ENCODE measurements around the gene KRTAP27-1.

The KRTAP27-1 gene, protein sequence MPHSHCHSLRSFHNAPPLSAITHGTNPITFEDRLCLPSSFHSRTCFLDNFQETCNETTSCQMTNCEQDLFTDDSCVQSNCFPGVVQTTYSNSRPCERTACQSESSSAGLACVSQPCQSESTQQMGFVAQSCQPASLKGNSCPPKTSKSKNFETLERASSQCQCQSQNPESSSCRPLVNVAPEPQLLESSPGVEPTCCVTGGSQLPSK

DNA sequence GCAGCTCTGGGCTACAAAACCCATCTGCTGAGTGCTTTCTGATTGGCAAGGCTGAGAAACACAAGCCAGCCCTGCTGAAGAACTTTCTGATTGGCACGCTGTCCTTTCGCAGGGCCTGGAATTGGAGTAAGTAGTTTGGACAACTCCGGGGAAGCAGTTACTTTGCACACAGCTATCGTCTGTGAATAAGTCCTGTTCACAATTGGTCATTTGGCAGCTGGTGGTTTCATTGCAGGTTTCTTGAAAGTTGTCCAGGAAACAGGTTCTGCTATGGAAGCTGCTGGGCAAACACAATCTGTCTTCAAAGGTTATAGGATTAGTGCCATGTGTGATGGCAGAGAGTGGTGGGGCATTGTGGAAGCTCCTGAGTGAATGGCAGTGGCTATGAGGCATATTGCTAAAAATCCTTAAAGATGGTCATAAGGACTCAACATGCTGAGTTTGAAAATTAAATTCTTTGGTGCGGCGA lies at the start of gene KRTAP27-1:
TSS of gene KRTAP27-1 (minus strand) at position 419 of the 469 bp plus-strand sequence. CDS start at position 393, 26 bp downstream.
- Histone ChIP-seq H3K27ac (ENCODE audit: low read length) (no peak within 1 kb of the TSS), H3K4me3 (ENCODE audit: low read length) (no peak within 1 kb of the TSS), H3K9ac (ENCODE audit: low read length) (no peak within 1 kb of the TSS), H3K9me3 (ENCODE audit: control insufficient read depth, low read depth, low read length) (no peaks in the 10 kb centered on the region), H3K4me1 (ENCODE audit: control insufficient read depth, low read depth, low read length) (no peaks in the 10 kb centered on the region), H3K36me3 (ENCODE audit: control insufficient read depth, low read depth, low read length) (no peaks in the 10 kb centered on the region), H3K27me3 (ENCODE audit: control insufficient read depth, insufficient read depth, low read length) (no peaks in the 10 kb centered on the region)

GRCh38 chr21:30382201-30382600 lies 44.7 kb upstream of the KRTAP27-1 start:
- no peaks in the 10 kb centered on the region for H3K27me3 ChIP-seq (ENCODE audit: control insufficient read depth, insufficient read depth, low read length)
- no peak overlapping the region for H3K4me3 ChIP-seq (ENCODE audit: low read length)
- H3K9me3 ChIP-seq (ENCODE audit: control insufficient read depth, low read depth, low read length) = no peaks in the 10 kb centered on the region
- no peak overlapping the region for H3K27ac ChIP-seq (ENCODE audit: low read length)
- no peak overlapping the region for H3K9ac ChIP-seq (ENCODE audit: low read length)
- H3K36me3 ChIP-seq (ENCODE audit: control insufficient read depth, low read depth, low read length) = no peaks in the 10 kb centered on the region
- no peaks in the 10 kb centered on the region for H3K4me1 ChIP-seq (ENCODE audit: control insufficient read depth, low read depth, low read length)

DNA sequence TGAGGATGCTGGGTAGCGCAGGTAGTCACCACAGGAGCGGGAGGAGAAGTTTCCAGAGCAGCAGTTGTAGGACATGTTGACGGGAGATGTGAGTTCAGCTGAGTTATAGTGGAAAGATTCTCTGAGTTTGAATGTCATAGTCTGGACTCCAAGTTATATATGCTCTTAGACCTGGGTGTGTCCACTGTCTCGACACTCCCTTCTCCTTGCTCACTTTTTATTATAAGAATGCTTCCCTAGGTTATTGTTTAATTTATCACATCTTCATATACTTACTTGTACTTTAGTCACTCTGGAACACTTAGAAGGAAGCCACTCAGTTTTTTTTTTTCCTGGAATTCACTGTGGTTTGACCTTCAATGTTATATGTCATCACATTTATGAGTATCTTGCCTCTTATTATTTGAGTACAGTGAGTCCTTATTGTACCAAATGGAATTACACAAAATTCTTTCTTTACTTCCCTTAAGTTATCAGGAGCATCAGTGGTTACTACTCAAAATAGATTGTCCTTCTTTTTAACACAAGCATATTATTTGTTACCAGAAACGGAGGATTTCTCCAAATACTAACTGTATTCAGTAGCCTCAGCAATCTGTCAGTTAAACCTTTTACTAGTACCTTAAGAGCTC lies 34.8 kb upstream of the KRTAP27-1 start, which contains the start of gene KRTAP13-2:
TSS of gene KRTAP13-2 (minus strand) at position 133 of the 632 bp plus-strand sequence. CDS start at position 75, 58 bp downstream.
- Histone ChIP-seq H3K4me3 (ENCODE audit: low read length) (no peak within 1 kb of the TSS), H3K9ac (ENCODE audit: low read length) (no peak within 1 kb of the TSS), H3K27ac (ENCODE audit: low read length) (no peak within 1 kb of the TSS), H3K36me3 (ENCODE audit: control insufficient read depth, low read depth, low read length) (no peaks in the 10 kb centered on the region), H3K4me1 (ENCODE audit: control insufficient read depth, low read depth, low read length) (no peaks in the 10 kb centered on the region), H3K27me3 (ENCODE audit: control insufficient read depth, insufficient read depth, low read length) (no peaks in the 10 kb centered on the region), H3K9me3 (ENCODE audit: control insufficient read depth, low read depth, low read length) (no peaks in the 10 kb centered on the region)

DNA sequence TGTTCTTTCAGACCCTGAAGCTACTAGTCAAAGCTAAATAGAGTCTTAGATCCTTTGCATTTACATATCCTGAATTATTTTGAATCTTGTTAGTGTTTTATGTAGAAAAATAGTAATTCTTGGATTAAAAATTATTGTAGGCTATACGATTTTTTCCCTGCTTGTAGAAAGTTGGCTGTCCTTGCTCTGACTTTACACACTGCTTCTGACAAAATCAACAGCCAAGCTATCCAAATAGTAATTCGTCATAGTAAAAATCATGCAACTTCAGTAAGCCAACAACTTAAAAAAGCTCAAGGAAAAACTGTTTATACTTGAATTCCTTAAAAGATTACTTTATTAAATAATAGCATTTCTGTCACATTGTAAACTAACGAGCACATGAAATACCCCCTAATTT lies 18.4 kb upstream of the KRTAP27-1 start:
- no peaks in the 10 kb centered on the region for H3K36me3 ChIP-seq (ENCODE audit: control insufficient read depth, low read depth, low read length)
- no peaks in the 10 kb centered on the region for H3K9me3 ChIP-seq (ENCODE audit: control insufficient read depth, low read depth, low read length)
- H3K4me1 ChIP-seq (ENCODE audit: control insufficient read depth, low read depth, low read length) = no peaks in the 10 kb centered on the region
- H3K27ac ChIP-seq (ENCODE audit: low read length) = no peak overlapping the region
- no peak overlapping the region for H3K4me3 ChIP-seq (ENCODE audit: low read length)
- no peak overlapping the region for H3K9ac ChIP-seq (ENCODE audit: low read length)
- no peaks in the 10 kb centered on the region for H3K27me3 ChIP-seq (ENCODE audit: control insufficient read depth, insufficient read depth, low read length)

- Histone ChIP-seq H3K36me3 (ENCODE audit: control insufficient read depth, low read depth, low read length) (no peaks in the 10 kb centered on the region), H3K9me3 (ENCODE audit: control insufficient read depth, low read depth, low read length) (no peaks in the 10 kb centered on the region), H3K9ac (ENCODE audit: low read length) (no peak overlapping the region), H3K27ac (ENCODE audit: low read length) (no peak overlapping the region), H3K4me1 (ENCODE audit: control insufficient read depth, low read depth, low read length) (peaks cover 7% of the 10 kb centered on the region), H3K27me3 (ENCODE audit: control insufficient read depth, insufficient read depth, low read length) (no peaks in the 10 kb centered on the region), H3K4me3 (ENCODE audit: low read length) (no peak overlapping the region)
These were observed 17.0 kb upstream of the KRTAP27-1 start for GRCh38 chr21:30354308-30355005.

GRCh38 chr21:30351534-30351933 lies 14.0 kb upstream of the KRTAP27-1 start:
- Histone ChIP-seq H3K9me3 (ENCODE audit: control insufficient read depth, low read depth, low read length) (no peaks in the 10 kb centered on the region), H3K27ac (ENCODE audit: low read length) (no peak overlapping the region), H3K27me3 (ENCODE audit: control insufficient read depth, insufficient read depth, low read length) (no peaks in the 10 kb centered on the region), H3K36me3 (ENCODE audit: control insufficient read depth, low read depth, low read length) (no peaks in the 10 kb centered on the region), H3K4me1 (ENCODE audit: control insufficient read depth, low read depth, low read length) (peaks cover 12% of the 10 kb centered on the region), H3K4me3 (ENCODE audit: low read length) (no peak overlapping the region), H3K9ac (ENCODE audit: low read length) (no peak overlapping the region)

GRCh38 chr21:30349572-30349971 lies 12.1 kb upstream of the KRTAP27-1 start:
- no peak overlapping the region for H3K27ac ChIP-seq (ENCODE audit: low read length)
- peaks cover 12% of the 10 kb centered on the region for H3K4me1 ChIP-seq (ENCODE audit: control insufficient read depth, low read depth, low read length)
- H3K36me3 ChIP-seq (ENCODE audit: control insufficient read depth, low read depth, low read length) = no peaks in the 10 kb centered on the region
- no peak overlapping the region for H3K4me3 ChIP-seq (ENCODE audit: low read length)
- H3K9me3 ChIP-seq (ENCODE audit: control insufficient read depth, low read depth, low read length) = no peaks in the 10 kb centered on the region
- no peak overlapping the region for H3K9ac ChIP-seq (ENCODE audit: low read length)
- no peaks in the 10 kb centered on the region for H3K27me3 ChIP-seq (ENCODE audit: control insufficient read depth, insufficient read depth, low read length)

DNA sequence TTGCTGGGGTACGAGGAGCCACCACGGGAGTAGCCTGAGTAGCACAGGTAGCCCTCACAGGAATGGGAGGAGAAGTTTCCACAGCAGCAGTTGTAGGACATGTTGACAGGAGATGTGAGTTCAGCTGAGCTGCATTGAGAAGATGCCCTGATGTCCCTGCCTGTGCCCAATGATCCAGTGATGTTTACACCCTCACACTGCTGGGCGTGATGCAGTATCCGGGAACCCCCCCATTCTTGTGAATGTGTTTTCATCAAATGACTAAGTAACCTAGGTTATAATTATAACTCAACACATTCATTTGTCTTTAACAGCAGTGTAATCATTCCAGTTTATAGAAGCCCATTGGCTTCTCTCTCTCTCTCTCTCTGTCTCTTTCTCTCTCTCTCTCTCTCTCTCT lies 11.0 kb upstream of the KRTAP27-1 start, which contains the start of gene KRTAP23-1:
TSS of gene KRTAP23-1 (minus strand) at position 101 of the 400 bp plus-strand sequence. CDS start at position 101, 0 bp downstream.
- Histone ChIP-seq H3K36me3 (ENCODE audit: control insufficient read depth, low read depth, low read length) (no peaks in the 10 kb centered on the region), H3K9ac (ENCODE audit: low read length) (no peak within 1 kb of the TSS), H3K9me3 (ENCODE audit: control insufficient read depth, low read depth, low read length) (no peaks in the 10 kb centered on the region), H3K27me3 (ENCODE audit: control insufficient read depth, insufficient read depth, low read length) (no peaks in the 10 kb centered on the region), H3K27ac (ENCODE audit: low read length) (no peak within 1 kb of the TSS), H3K4me1 (ENCODE audit: control insufficient read depth, low read depth, low read length) (peaks cover 12% of the 10 kb centered on the region), H3K4me3 (ENCODE audit: low read length) (no peak within 1 kb of the TSS)

GRCh38 chr21:30345014-30345413 lies 7.5 kb upstream of the KRTAP27-1 start:
- H3K9ac ChIP-seq (ENCODE audit: low read length) = no peak overlapping the region
- no peaks in the 10 kb centered on the region for H3K9me3 ChIP-seq (ENCODE audit: control insufficient read depth, low read depth, low read length)
- no peak overlapping the region for H3K27ac ChIP-seq (ENCODE audit: low read length)
- no peaks in the 10 kb centered on the region for H3K36me3 ChIP-seq (ENCODE audit: control insufficient read depth, low read depth, low read length)
- no peaks in the 10 kb centered on the region for H3K27me3 ChIP-seq (ENCODE audit: control insufficient read depth, insufficient read depth, low read length)
- no peak overlapping the region for H3K4me3 ChIP-seq (ENCODE audit: low read length)
- H3K4me1 ChIP-seq (ENCODE audit: control insufficient read depth, low read depth, low read length) = peaks cover 11% of the 10 kb centered on the region

DNA sequence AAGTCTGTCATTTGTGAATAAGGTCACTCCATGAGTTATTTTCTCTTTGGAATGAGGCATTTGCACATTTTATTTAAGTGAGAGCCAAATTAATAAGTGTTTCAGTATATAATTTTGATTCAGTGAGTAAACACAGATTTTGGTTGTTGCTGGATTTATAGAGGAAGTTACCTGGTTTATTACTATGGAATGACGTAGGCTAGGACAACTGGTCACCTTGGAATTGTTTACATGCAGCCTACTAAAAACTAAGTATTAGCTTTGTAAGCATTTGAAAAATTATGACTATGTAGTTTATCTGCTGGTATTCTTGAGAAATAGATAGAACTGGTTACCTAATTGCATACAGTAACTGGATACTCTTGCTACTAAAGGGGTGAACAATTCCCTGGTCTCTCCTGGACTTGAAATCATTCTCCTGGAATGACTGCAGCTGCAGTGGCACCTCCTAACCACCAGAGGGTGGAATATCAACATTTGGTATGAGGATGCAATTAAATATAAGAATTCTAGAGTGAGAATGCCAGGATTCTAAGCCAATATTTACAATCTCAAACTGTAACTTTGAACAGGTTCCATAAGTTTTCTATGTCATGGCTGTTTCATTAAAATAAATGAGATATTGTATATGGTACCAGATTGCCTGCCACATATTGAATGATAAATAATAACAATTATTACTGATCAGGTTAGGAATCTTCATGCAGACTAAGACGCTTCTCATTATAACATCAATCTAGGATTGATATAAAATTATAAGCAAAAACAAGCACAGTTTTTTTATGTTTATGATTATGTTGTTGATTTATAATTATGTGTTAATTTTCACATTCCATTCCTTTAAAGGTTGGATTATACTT lies 3.5 kb upstream of the KRTAP27-1 start:
- Histone ChIP-seq H3K27ac (ENCODE audit: low read length) (no peak overlapping the region), H3K9me3 (ENCODE audit: control insufficient read depth, low read depth, low read length) (no peaks in the 10 kb centered on the region), H3K36me3 (ENCODE audit: control insufficient read depth, low read depth, low read length) (no peaks in the 10 kb centered on the region), H3K4me1 (ENCODE audit: control insufficient read depth, low read depth, low read length) (no peaks in the 10 kb centered on the region), H3K4me3 (ENCODE audit: low read length) (no peak overlapping the region), H3K9ac (ENCODE audit: low read length) (no peak overlapping the region), H3K27me3 (ENCODE audit: control insufficient read depth, insufficient read depth, low read length) (no peaks in the 10 kb centered on the region)

- Histone ChIP-seq H3K4me1 (ENCODE audit: control insufficient read depth, low read depth, low read length) (no peaks in the 10 kb centered on the region), H3K27me3 (ENCODE audit: control insufficient read depth, insufficient read depth, low read length) (no peaks in the 10 kb centered on the region), H3K9me3 (ENCODE audit: control insufficient read depth, low read depth, low read length) (no peaks in the 10 kb centered on the region), H3K36me3 (ENCODE audit: control insufficient read depth, low read depth, low read length) (no peaks in the 10 kb centered on the region), H3K9ac (ENCODE audit: low read length) (no peak overlapping the region), H3K4me3 (ENCODE audit: low read length) (no peak overlapping the region), H3K27ac (ENCODE audit: low read length) (no peak overlapping the region)
These were observed 1.2 kb upstream of the KRTAP27-1 start for GRCh38 chr21:30338717-30339116.

All from iPS-18a (cell line).